Mucosa of rectum (tissue), 2 donors: ENCODE results near the gene COMTD1.
"Not testable (repeated sequence)": the region's sequence is repeated elsewhere in the genome, so short reads cannot be mapped to it uniquely, and the experiment has no call there.

Experiments used
- H3K27ac ChIP-seq, 2 donors: one replicate each; pipeline ENCODE4 v1.7.0; 2013; ENCODE audit warnings: inconsistent platforms in 2 of 2, low read depth in 2 of 2, low read length in 2 of 2
- H3K27me3 ChIP-seq, 2 donors: one replicate each; pipeline ENCODE4 v1.7.0; 2013; ENCODE audit warnings: low read length in 2 of 2; ENCODE audit not compliant: control insufficient read depth in 2 of 2, insufficient read depth in 2 of 2
- H3K36me3 ChIP-seq, 2 donors: one replicate each; pipeline ENCODE4 v1.7.0; 2013; ENCODE audit warnings: low read length in 2 of 2; ENCODE audit not compliant: control insufficient read depth in 2 of 2, insufficient read depth in 2 of 2
- H3K4me1 ChIP-seq, 2 donors: one replicate each; pipeline ENCODE4 v1.7.0; 2013; ENCODE audit warnings: low read length in 2 of 2, mild to moderate bottlenecking in 1 of 2; ENCODE audit not compliant: control insufficient read depth in 2 of 2, insufficient read depth in 2 of 2
- H3K4me3 ChIP-seq, 2 donors: one replicate each; pipeline ENCODE4 v1.7.0; 2013; ENCODE audit warnings: low read length in 2 of 2
- H3K9ac ChIP-seq, 2 donors: one replicate each; pipeline ENCODE4 v1.7.0; 2013; ENCODE audit warnings: low read length in 2 of 2, low read depth in 1 of 2, mild to moderate bottlenecking in 1 of 2
- H3K9me3 ChIP-seq, 2 donors: one replicate each; pipeline ENCODE4 v1.7.0; 2013; ENCODE audit warnings: low read length in 2 of 2; ENCODE audit not compliant: control insufficient read depth in 2 of 2
- donor health status: healthy.
- donor health status: Normal muscosa, but diverticular disease.

The COMTD1 gene

DNA sequence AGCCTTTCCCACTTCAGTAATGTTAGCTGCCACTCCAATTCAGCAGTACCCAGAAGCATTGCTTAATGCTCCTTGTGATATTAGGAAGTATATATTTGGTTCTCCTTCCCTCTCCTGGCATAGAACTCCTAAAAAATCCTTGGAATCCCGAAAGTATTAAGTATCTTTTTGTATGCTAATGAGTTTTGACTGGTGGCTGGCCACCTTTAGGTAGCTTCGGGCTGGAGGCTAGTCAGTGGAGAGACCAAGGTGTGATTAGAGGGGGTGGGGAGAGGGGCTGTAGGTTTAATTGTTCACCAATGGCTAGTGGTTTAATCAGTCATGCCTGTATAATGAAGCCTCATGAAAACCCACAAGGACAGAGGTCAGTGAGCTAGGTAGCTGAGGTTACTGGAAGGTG is 12.2 kb downstream of the COMTD1 start:
- Histone ChIP-seq H3K27me3 (no peaks in the 10 kb centered on the region), H3K36me3 (peaks cover 66 to 78% of the 10 kb centered on the region in 2 donors), H3K9ac (no peak overlapping the region), H3K9me3 (no peaks in the 10 kb centered on the region), H3K4me1 (peaks cover 13 to 20% of the 10 kb centered on the region in 2 donors), H3K4me3 (no peak overlapping the region), H3K27ac (no peak overlapping the region)

DNA sequence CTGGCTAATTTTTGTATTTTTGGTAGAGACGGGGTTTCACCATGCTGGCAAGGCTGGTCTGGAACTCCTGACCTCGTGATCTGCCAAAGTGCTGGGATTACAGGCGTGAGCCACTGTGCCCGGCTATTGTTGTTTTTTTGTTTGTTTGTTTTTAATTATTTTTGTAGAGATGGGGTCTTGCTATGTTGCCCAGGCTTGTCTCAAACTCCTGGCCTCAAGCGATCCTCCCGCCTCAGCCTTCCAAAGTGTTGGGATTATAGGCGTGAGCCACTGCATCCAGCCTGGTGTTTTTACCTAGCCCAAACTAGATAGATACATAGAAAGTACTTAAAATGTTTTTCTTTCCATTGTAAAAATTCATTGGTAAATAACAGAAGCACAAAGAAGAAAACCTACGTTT is 14.3 kb downstream of the COMTD1 start:
- peaks cover 10 to 15% of the 10 kb centered on the region in 2 donors for H3K4me1 ChIP-seq
- not testable (repeated sequence) for H3K9me3 ChIP-seq, H3K27ac ChIP-seq, H3K9ac ChIP-seq, H3K4me3 ChIP-seq, H3K27me3 ChIP-seq
- peaks cover 81 to 89% of the 10 kb centered on the region in 2 donors for H3K36me3 ChIP-seq

DNA sequence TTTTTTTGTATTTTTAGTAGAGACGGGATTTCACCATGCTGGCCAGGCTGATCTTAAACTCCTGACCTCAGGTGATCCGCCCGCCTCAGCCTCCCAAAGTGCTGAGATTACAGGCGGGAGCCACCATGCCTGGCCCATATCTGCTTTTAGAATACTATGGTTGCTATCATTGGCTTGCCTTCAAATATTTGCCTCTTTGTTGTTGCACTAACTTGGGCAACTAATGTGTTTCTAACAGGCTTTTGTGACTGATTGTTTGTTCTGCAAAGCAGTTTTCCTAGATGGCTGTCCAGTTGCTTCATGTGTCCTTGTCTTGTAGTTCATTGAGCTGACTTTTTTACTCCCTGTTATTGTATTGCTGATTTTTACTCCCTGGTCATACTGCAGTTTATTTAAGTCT is 15.5 kb downstream of the COMTD1 start:
- peaks cover 4 to 8% of the 10 kb centered on the region in 2 donors for H3K4me1 ChIP-seq
- no peak overlapping the region for H3K27ac ChIP-seq
- no peak overlapping the region for H3K4me3 ChIP-seq
- H3K9me3 ChIP-seq = no peaks in the 10 kb centered on the region
- H3K27me3 ChIP-seq = no peaks in the 10 kb centered on the region
- H3K36me3 ChIP-seq = peaks cover 85 to 86% of the 10 kb centered on the region in 2 donors
- H3K9ac ChIP-seq = no peak overlapping the region

DNA sequence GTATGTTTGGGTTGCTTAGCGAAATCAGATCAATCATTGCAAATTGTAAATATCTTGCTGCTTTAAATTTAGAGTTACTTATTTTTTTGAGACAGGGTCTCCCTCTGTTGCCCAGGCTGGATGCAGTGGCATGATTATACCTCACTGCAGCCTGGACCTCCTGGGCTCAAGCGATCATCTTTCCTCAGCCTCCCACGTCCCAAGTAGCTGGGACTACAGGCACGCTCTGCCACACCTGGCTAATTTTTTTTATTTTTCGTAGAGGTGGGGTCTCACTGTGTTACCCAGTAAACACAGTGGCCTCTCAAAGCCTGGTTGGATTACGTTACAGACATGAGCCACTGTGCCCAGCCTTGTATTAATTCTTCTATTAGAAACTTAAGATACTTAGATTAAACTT is 23.4 kb downstream of the COMTD1 start:
- no peaks in the 10 kb centered on the region for H3K27me3 ChIP-seq
- H3K36me3 ChIP-seq = peaks cover 34 to 42% of the 10 kb centered on the region in 2 donors
- peak overlapping the region; percentile 96 for H3K4me3 ChIP-seq
- H3K27ac ChIP-seq = no peak overlapping the region
- H3K4me1 ChIP-seq = peaks cover 16 to 22% of the 10 kb centered on the region in 2 donors
- peak overlapping the region; percentile 34 to 92 for H3K9ac ChIP-seq
- no peaks in the 10 kb centered on the region for H3K9me3 ChIP-seq

DNA sequence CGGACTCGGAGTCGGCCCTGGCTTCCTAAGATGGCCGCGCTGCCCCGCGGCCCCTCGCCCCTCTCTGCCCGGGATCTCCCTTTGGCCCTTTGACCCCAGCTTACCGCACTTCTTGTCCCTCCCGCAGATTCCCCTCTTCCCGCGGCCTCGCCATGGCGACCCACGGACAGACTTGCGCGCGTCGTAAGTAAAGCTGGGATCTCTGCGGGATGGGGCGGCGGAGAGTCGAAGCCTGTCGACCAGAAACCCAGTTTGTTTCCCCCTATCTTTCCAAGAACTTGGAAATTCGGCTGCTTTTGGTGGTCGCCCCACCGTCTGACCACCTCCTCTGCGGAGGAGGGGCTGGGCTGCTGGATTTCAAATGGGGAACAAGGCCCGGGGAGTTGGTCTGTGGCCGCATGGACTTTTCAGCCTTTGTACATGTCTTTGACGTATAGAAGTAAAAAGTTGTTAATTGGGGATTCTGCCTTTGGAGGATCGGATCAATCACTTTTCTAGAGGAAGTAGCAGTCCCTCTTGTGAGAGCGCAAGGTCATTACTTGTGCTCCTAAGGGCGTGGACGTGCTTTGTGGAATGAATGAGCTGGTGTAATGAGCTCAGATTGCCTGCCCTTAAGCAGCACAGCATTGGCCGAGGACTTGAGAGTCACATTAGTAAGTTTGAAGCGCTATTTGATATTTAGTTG is 24.6 kb downstream of the COMTD1 start:
- H3K9me3 ChIP-seq = no peaks in the 10 kb centered on the region
- H3K4me1 ChIP-seq = peaks cover 16 to 20% of the 10 kb centered on the region in 2 donors
- H3K27ac ChIP-seq = peak overlapping the region; percentile 95 to 100
- H3K4me3 ChIP-seq = peak overlapping the region; percentile 96
- no peaks in the 10 kb centered on the region for H3K27me3 ChIP-seq
- peaks cover 22 to 30% of the 10 kb centered on the region in 2 donors for H3K36me3 ChIP-seq
- peak overlapping the region; percentile 92 to 97 for H3K9ac ChIP-seq

DNA sequence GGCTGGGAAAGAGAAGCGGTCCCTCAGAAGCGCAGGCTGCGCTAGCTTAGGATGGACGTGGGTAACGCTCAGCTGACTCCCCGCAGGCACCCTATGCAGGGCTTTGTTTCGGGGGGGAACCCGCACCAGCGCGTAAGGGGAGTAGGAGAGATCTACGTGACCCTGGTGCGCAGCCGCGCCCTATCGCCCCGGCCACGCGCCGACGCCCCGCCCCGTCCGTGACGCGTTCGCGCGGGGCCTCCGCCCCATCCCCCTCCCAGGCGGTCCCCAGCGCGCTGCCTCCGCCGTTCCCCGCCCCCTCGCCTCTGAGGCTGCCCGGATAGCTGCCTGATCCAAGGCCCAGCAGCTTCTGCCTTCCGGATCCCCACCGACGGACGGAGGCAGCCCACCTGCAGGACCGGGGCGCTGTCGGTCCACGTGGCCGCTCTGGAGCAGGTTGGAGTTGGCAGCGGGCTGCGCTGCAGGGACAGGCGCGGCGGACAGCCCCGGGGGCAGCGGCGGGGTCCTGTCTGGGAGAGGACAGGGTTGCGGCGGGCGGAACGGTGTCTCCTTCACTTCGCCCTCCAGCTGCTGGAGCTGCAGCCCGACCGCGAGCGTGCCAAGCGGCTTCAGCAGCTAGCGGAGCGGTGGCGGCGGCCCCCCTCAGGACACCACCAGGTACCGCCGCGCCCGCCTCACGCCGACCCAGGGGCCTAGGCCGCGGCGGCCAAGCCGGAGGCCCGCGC is 25.3 kb downstream of the COMTD1 start, which contains the start of gene VDAC2:
VDAC2 (plus strand) TSS at position 515 of the 725 bp plus-strand sequence. CDS start 363 bp downstream, outside the sequence.
- Histone ChIP-seq H3K27me3 (no peaks in the 10 kb centered on the region), H3K4me1 (peaks cover 16 to 20% of the 10 kb centered on the region in 2 donors), H3K4me3 (peak within 1 kb of the TSS; percentile 96), H3K36me3 (peaks cover 17 to 26% of the 10 kb centered on the region in 2 donors), H3K9me3 (no peaks in the 10 kb centered on the region), H3K9ac (peak within 1 kb of the TSS; percentile 92 to 100), H3K27ac (peak within 1 kb of the TSS; percentile 95 to 100)

DNA sequence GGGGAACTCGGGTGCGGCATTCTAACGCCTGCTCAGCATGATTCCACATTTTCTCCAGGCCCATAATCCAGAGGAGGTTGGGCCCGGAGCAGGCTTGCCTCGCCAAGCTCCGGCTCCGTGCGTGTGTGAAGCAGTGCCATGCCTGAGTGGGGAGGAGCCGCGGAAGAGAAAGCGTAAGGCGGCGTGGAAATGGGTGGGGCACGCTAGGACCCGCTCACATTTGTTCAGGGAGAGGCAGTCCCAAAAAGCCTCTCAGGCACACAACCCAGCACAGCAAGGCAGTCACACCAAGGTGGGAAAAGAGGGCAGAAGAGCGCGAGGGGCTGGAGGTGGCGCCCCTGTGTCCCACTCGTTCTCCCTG is 25.9 kb downstream of the COMTD1 start:
- no peaks in the 10 kb centered on the region for H3K27me3 ChIP-seq
- peaks cover 16 to 23% of the 10 kb centered on the region in 2 donors for H3K4me1 ChIP-seq
- peak overlapping the region; percentile 92 to 100 for H3K9ac ChIP-seq
- no peaks in the 10 kb centered on the region for H3K9me3 ChIP-seq
- peak overlapping the region; percentile 95 to 100 for H3K27ac ChIP-seq
- H3K36me3 ChIP-seq = peaks cover 17 to 25% of the 10 kb centered on the region in 2 donors
- peak overlapping the region; percentile 96 for H3K4me3 ChIP-seq

DNA sequence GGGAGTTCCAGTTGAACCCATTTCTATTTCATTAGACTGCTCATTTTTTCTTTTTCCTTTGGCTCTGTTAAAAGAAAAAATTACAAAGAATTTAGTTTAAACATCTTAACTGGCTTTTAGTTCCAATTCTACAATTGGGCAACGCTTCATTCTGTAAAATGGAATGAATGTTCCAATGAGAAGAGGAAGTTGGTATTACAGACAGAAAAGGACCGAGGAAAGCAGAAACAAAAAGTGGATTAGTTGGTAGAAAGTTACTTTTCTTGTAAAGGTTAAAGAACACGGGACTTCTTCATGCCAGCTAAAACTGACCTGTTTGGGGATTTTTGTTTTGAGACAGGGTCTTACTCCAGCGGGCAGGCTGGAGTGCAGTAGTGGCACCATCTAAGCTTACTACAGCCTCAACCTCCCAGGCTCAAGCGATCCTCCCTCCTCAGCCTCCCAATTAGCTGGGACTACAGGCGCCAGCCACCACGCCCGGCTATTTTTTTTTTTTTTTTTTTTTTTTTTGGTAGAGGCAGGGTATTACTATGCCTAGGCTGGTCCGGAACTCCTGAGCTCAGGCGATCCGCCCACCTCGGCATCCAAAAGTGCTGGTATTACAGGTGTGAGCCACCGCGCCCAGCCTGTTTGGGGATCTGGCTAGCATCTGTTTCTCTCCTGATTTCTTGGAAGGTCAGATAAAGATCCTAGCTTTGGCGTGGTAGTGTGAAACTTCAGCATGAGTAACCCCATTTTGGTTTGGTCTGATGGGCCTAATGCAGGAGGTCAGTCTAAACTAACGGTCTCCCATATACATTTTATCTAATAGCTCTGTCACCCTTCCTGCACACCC is 26.5 kb downstream of the COMTD1 start:
- peaks cover 13 to 20% of the 10 kb centered on the region in 2 donors for H3K36me3 ChIP-seq
- peaks cover 16 to 23% of the 10 kb centered on the region in 2 donors for H3K4me1 ChIP-seq
- peak overlapping the region; percentile 92 to 100 for H3K9ac ChIP-seq
- no peaks in the 10 kb centered on the region for H3K27me3 ChIP-seq
- H3K4me3 ChIP-seq = peak overlapping the region; percentile 96
- H3K9me3 ChIP-seq = no peaks in the 10 kb centered on the region
- H3K27ac ChIP-seq = peak overlapping the region; percentile 95 to 100

DNA sequence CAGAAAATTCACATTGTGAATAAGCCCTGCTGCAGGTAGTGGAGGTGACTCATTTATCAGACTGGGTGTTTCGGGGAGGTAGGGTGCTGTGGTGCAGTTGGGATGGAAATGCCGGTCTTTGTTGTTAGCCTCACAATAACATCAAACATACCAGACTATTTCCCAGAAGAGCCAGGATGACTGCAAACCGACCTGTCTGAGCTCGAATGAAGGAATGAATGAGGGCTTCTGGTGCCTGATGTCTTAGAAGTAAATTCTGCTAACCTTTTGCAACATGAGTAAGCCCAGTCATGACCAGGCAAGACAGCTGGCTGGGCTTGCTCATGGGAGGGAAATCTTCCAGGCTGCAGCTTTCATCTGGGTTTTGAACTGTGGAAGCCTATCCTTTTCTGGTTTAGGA is 27.6 kb downstream of the COMTD1 start:
- H3K36me3 ChIP-seq = peaks cover 6 to 12% of the 10 kb centered on the region in 2 donors
- peaks cover 16 to 25% of the 10 kb centered on the region in 2 donors for H3K4me1 ChIP-seq
- no peak overlapping the region for H3K27ac ChIP-seq

DNA sequence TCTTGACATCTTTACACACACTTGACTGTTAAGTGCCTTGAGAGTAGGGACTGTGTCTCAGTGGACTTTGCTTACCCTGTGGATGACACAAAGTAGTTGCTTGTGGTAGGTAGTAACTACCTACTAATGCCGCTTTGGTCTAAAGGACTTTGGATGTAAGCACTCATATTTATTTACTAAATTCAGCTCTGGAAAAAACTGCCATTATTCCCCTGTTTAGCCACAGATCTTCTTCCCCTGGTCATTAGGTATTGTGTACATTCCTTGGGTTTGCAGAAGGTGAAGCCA is 28.0 kb downstream of the COMTD1 start:
- no peak overlapping the region for H3K4me3 ChIP-seq
- H3K9ac ChIP-seq = no peak overlapping the region
- peaks cover 4 to 8% of the 10 kb centered on the region in 2 donors for H3K36me3 ChIP-seq
- no peaks in the 10 kb centered on the region for H3K9me3 ChIP-seq
- H3K4me1 ChIP-seq = peaks cover 16 to 27% of the 10 kb centered on the region in 2 donors
- H3K27me3 ChIP-seq = no peaks in the 10 kb centered on the region
- H3K27ac ChIP-seq = no peak overlapping the region

More for the DNA sequence above, 27.6 kb downstream of the COMTD1 start:
- Histone ChIP-seq H3K4me3 (no peak overlapping the region), H3K27me3 (no peaks in the 10 kb centered on the region), H3K9me3 (no peaks in the 10 kb centered on the region), H3K9ac (no peak overlapping the region)
